HepG2 (cell line): ENCODE data around the gene MEAK7. TPM values are rescaled to one million over a fixed set of nuclear protein-coding genes. Genes with fewer than 3 reads are reported as not detected.

Experiments used
- ATAC-seq: fragments of 200-7000 bp; cut with Tn5 transposase; 3 replicates; pipeline ENCODE4 v1.9.1; 2020; ENCODE audit warnings: mild to moderate bottlenecking, moderate library complexity
- BruUV-seq: library from RNA; stranded (reverse); fragments of 400-500 nt; replicated peaks from 2 replicates; lab custom pipeline; 2021; lab: Mats Ljungman, UMichigan
- CTCF ChIA-PET: fragments of 300-600 bp; formaldehyde crosslinking; extraction: SDS; loops from one replicate; lab custom pipeline; 2021; ENCODE audit warnings: low total read pairs, inconsistent platforms, low intra/inter-chr PET ratio; lab: Yijun Ruan, JAX
- POLR2A ChIA-PET: fragments of 350-600 bp; sonication (Branson Sonifier 250); formaldehyde crosslinking; loops from one replicate; lab custom pipeline; 2020; ENCODE audit warnings: antibody characterized with exemption, inconsistent platforms; lab: Yijun Ruan, JAX
- DNase-seq: peaks from one replicate; pipeline ENCODE4 v3.0.0-alpha.2; 2015; ENCODE audit warnings: low spot score
- FAIRE-seq: peaks from 3 replicates; lab custom pipeline; 2011; peaks lifted over from hg19 to GRCh38; lab: Jason Lieb, UNC
- H2AFZ ChIP-seq: one replicate; pipeline ENCODE4 v1.6.1; 2011; ENCODE audit warnings: low read length, inconsistent platforms
- H3K27ac ChIP-seq: fragments of 300-600 bp; 3 replicates; pipeline ENCODE4 v1.8.0; 2011; ENCODE audit warnings: mixed run types, mild to moderate bottlenecking, mixed read lengths, low read length, inconsistent platforms; ENCODE audit not compliant: insufficient read depth; ENCODE audit errors: extremely low read length
- H3K27me3 ChIP-seq, 2 experiments: fragments of 200-600 bp in 1 of 2; 2 replicates in 1 of 2; 3 replicates in 1 of 2; pipeline versions ENCODE4 v1.6.0 to v1.8.0; 2011; ENCODE audit warnings: low read length in 2 of 2, mild to moderate bottlenecking in 2 of 2, moderate library complexity in 2 of 2, inconsistent platforms in 1 of 2; ENCODE audit not compliant: insufficient read depth in 2 of 2, control insufficient read depth in 1 of 2
- H3K36me3 ChIP-seq, 2 experiments: fragments of 200-600 bp in 1 of 2; replicated peaks in 1 of 2; 2 replicates in 1 of 2; 3 replicates in 1 of 2; pipeline versions ENCODE4 v1.5.1 to v1.8.0; 2011; ENCODE audit warnings: low read length in 2 of 2, inconsistent platforms in 1 of 2; ENCODE audit not compliant: insufficient read depth in 2 of 2, control insufficient read depth in 1 of 2
- H3K4me1 ChIP-seq: 2 replicates; pipeline ENCODE4 v1.5.1; 2012; ENCODE audit warnings: low read length, inconsistent platforms; ENCODE audit not compliant: insufficient read depth
- H3K4me2 ChIP-seq: 2 replicates; pipeline ENCODE4 v1.6.0; 2011; ENCODE audit warnings: low read depth, low read length, inconsistent platforms
- H3K4me3 ChIP-seq, 3 experiments: fragments of 200-600 bp in 1 of 3; sonication (generic), shearing (Covaris generic) in 1 of 3; replicated peaks in 1 of 3; 2 replicates each; pipeline ENCODE4 v1.5.1; 2011 to 2016; ENCODE audit warnings: low read length in 3 of 3, inconsistent platforms in 2 of 3, low read depth in 2 of 3, mild to moderate bottlenecking in 2 of 3, control low read depth in 1 of 3, mixed read lengths in 1 of 3; ENCODE audit not compliant: insufficient read depth in 1 of 3
- H3K79me2 ChIP-seq: one replicate; pipeline ENCODE4 v1.6.1; 2011; ENCODE audit warnings: low read length, inconsistent platforms; ENCODE audit not compliant: insufficient read depth
- H3K9ac ChIP-seq: 2 replicates; pipeline ENCODE4 v1.6.0; 2011; ENCODE audit warnings: mild to moderate bottlenecking, low read depth, low read length, inconsistent platforms; ENCODE audit not compliant: insufficient read depth
- H3K9me3 ChIP-seq: 2 replicates; pipeline ENCODE4 v1.5.1; 2012; ENCODE audit warnings: mild to moderate bottlenecking, low read length
- H4K20me1 ChIP-seq: 2 replicates; pipeline ENCODE4 v1.6.0; 2011; ENCODE audit warnings: inconsistent platforms, mild to moderate bottlenecking, low read length, moderate library complexity; ENCODE audit not compliant: insufficient read depth
- CCAR2 ChIP-seq: fragments of 200-400 bp; formaldehyde crosslinking; optimal IDR thresholded peaks from 2 replicates; pipeline ENCODE3; 2018; ENCODE audit warnings: low read depth, mild to moderate bottlenecking, low read length, moderate library complexity
- HMG20B ChIP-seq: conservative IDR thresholded peaks from 2 replicates; pipeline ENCODE4 v1.6.1; 2016; ENCODE audit warnings: missing genetic modification reagents, missing compliant biosample characterization
- HMGA1 ChIP-seq: sonication (generic); formaldehyde crosslinking; conservative IDR thresholded peaks from 2 replicates; pipeline ENCODE4 v1.4.0; 2020; ENCODE audit warnings: missing genetic modification reagents
- ISX ChIP-seq: sonication (generic); formaldehyde crosslinking; conservative IDR thresholded peaks from 2 replicates; pipeline ENCODE4 v1.5.0; 2020; ENCODE audit warnings: missing genetic modification reagents
- MED13 ChIP-seq: sonication (generic); formaldehyde crosslinking; IDR thresholded peaks from 2 replicates; pipeline ENCODE4 v1.5.0; 2020; ENCODE audit warnings: missing genetic modification reagents
- NFIB ChIP-seq: sonication (generic); formaldehyde crosslinking; IDR thresholded peaks from 2 replicates; pipeline ENCODE4 v1.9.0; 2021; ENCODE audit warnings: missing genetic modification reagents, mild to moderate bottlenecking, borderline replicate concordance
- NFIC ChIP-seq: IDR thresholded peaks from 2 replicates; pipeline ENCODE4 v1.6.1; 2012; ENCODE audit warnings: mild to moderate bottlenecking, low read length, inconsistent platforms
- RAD51 ChIP-seq: fragments of 450-650 bp; IDR thresholded peaks from 2 replicates; pipeline ENCODE4 v1.6.1; 2016; ENCODE audit warnings: borderline replicate concordance
- RELA ChIP-seq: sonication (generic); formaldehyde crosslinking; IDR thresholded peaks from 2 replicates; pipeline ENCODE4 v1.4.0; 2020; ENCODE audit warnings: missing genetic modification reagents
- RFX5 ChIP-seq: IDR thresholded peaks from 2 replicates; pipeline ENCODE4 v1.6.1; 2011; ENCODE audit warnings: low read depth, low read length, improper control_type of control experiment
- SIX1 ChIP-seq: sonication (generic); formaldehyde crosslinking; IDR thresholded peaks from 2 replicates; pipeline ENCODE4 v1.4.0; 2020; ENCODE audit warnings: missing genetic modification reagents, borderline replicate concordance
- TBX2 ChIP-seq: sonication (generic); formaldehyde crosslinking; IDR thresholded peaks from 2 replicates; pipeline ENCODE4 v1.5.0; 2020; ENCODE audit warnings: missing genetic modification reagents, mild to moderate bottlenecking, borderline replicate concordance
- TRIM24 ChIP-seq: sonication (generic); formaldehyde crosslinking; IDR thresholded peaks from 2 replicates; pipeline ENCODE4 v1.8.0; 2022; ENCODE audit warnings: mild to moderate bottlenecking, missing genetic modification reagents
- ZBTB21 ChIP-seq: sonication (generic); formaldehyde crosslinking; IDR thresholded peaks from 2 replicates; pipeline ENCODE4 v1.4.0; 2020; ENCODE audit warnings: missing genetic modification reagents
- ZBTB3 ChIP-seq: sonication (generic); formaldehyde crosslinking; IDR thresholded peaks from 2 replicates; pipeline ENCODE4 v1.4.0; 2020; ENCODE audit warnings: low read depth, mild to moderate bottlenecking, moderate library complexity, missing genetic modification reagents, borderline replicate concordance
- ZNF224 ChIP-seq: sonication (generic); formaldehyde crosslinking; IDR thresholded peaks from 2 replicates; pipeline ENCODE4 v1.5.0; 2020; ENCODE audit warnings: mild to moderate bottlenecking, missing genetic modification reagents
- ZNF7 ChIP-seq: IDR thresholded peaks from 2 replicates; pipeline ENCODE4 v1.6.1; 2016; ENCODE audit warnings: missing biosample characterization, missing genetic modification reagents
- ZNF773 ChIP-seq: sonication (generic); formaldehyde crosslinking; IDR thresholded peaks from 2 replicates; pipeline ENCODE4 v1.4.0; 2020; ENCODE audit warnings: missing genetic modification reagents, borderline replicate concordance
- WGBS: methylation state at CpG from one replicate; pipeline ENCODE4 v1.1.6; 2017; ENCODE audit warnings: low lambda C conversion rate; 5-methylcytosine and 5-hydroxymethylcytosine counted together
- in situ Hi-C: cut with HindIII; loops from 2 replicates; pipeline ENCODE4 v1.10.0; 2017; ENCODE audit warnings: low pct_unique_long_range_greater_than_20kb; ENCODE audit not compliant: extremely low pct_ligation_motif_present
- intact Hi-C: fragments of 100-400 bp; cut with micrococcal nuclease; formaldehyde crosslinking; loops from one replicate; pipeline ENCODE4 v1.10.0; 2022; ENCODE audit not compliant: unreplicated experiment
- polyA plus RNA-seq, 8 experiments: library from polyadenylated mRNA; depleted of rRNA in 3 of 8; stranded (reverse) in 7 of 8; unstranded in 1 of 8; fragments of >200 nt; fragmentation: Illumina TruSeq in 4 of 8; extraction: Trizol in 4 of 8; gene quantifications; 2 replicates each; pipeline versions ENCODE4 v1.2.1 to v1.2.3, GENCODE V29; 2011 to 2016; ENCODE audit warnings: low read depth in 4 of 8, missing spikeins in 1 of 8, mixed read lengths in 1 of 8; ENCODE audit not compliant: insufficient read depth in 1 of 8
- total RNA-seq, 5 experiments: library from RNA; depleted of rRNA; stranded (reverse); fragments of >200 nt; fragmentation: Illumina TruSeq; extraction: Trizol; gene quantifications; 2 replicates each; pipeline ENCODE4 v1.2.3, GENCODE V29; 2016; ENCODE audit warnings: low read depth in 1 of 5
- TF ChIP-seq, protein P1 (sequence below): sonication (generic); formaldehyde crosslinking; IDR thresholded peaks from 2 replicates; pipeline ENCODE4 v1.4.0; 2020; ENCODE audit warnings: mild to moderate bottlenecking, missing genetic modification reagents
- TF ChIP-seq, protein P2 (sequence below): sonication (generic); formaldehyde crosslinking; IDR thresholded peaks from 2 replicates; pipeline ENCODE4 v1.4.0; 2020; ENCODE audit warnings: missing genetic modification reagents, borderline replicate concordance

Gene MEAK7
- total and polyA plus RNA-seq, 2 of the 13 experiments (the other 11 are each of a cell fraction or from before 2014, with no cell fraction given) = 11.8 to 14.7 TPM

DNA sequence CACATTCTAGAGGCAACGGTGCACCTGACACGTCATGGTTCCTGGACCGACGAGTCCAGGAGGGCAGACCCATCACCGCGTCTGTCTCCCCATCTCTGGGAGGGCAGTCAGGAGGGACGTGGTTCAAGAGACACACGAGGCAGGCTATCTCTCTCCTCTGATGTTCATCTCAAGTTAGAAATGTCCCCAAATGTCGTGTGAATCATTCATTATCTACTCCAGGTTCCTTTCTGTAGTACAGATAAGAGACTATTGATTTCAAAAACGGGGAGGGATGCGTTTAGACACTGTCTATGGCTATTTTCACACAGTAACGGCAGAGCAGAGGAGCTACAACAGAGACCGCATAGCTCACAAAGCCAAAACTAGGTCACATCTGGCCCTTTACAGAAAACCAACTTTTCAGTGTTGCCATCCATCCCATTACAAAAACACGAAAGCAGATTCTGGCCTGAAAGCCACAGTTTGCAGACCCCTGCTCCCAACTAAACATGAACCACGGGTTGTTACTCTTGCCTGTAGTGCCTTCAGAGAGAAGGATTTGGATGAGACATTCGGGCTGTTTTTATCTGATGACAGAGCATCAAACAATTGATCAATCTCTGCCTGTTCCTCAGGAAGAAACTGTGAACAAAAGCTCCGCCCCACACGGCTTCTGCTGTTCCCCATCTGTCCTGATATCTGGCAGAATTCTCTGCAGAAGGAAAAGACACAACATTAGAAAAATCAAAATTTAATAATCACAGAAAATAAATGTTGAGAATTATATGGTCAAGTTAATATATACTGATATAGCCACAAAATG lies 6.8 kb downstream of the MEAK7 start (continued):
- TF ChIP-seq NFIB (no peak), ZBTB3 (CRISPR knock-in tag) (no peak)
- TF ChIP-seq, protein P1, sequence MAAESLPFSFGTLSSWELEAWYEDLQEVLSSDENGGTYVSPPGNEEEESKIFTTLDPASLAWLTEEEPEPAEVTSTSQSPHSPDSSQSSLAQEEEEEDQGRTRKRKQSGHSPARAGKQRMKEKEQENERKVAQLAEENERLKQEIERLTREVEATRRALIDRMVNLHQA (CRISPR knock-in tag) = no peak
- TF ChIP-seq, all 625 proteins: peak for 0

DNA sequence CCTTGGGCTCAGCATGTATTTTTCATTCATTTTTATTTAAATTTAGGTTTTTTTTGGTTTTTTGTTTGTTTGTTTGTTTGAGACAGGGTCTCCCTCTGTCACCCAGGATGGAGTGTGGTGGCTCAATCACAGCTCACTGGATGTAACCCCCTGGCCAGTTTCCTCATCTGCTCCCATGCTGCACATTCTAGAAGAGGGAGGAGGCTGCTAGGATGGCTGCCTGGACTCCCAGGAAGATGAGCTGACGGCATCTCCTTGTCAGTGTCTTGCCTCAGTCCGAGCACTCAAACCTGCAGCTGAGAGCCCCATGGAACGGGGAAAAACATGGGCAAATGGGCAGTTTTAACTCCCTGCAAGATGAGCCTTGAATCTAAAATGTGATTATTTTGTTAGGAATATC lies 7.5 kb downstream of the MEAK7 start:
- POLR2A ChIA-PET = no interaction called here
- CTCF ChIA-PET = no interaction called here
- Histone ChIP-seq H3K79me2 (no peaks in the 10 kb centered on the region), H3K9me3 (0 out of 2 replicates have a peak, but pooled peaks cover 7% of the 10 kb centered on the region), H3K4me1 (no peaks in the 10 kb centered on the region), H3K36me3 (peaks cover 6 to 24% of the 10 kb centered on the region in 2 experiments; a peak in 3 of 5 replicates), H4K20me1 (no peaks in the 10 kb centered on the region), H2AFZ (no peak overlapping the region), H3K4me3 (no peak overlapping the region), H3K27ac (no peak overlapping the region), H3K4me2 (no peak overlapping the region), H3K9ac (no peak overlapping the region), H3K27me3 (no peaks in the 10 kb centered on the region)
- intact Hi-C loops = no loop called here
- BruUV-seq = no TSS peak
- WGBS = 98% methylated on average over 3 of the region's 3 CpGs
- in situ Hi-C loops = no loop called here
- DNase-seq (no peak), ATAC-seq (no peak), FAIRE-seq (no peak)
- TF ChIP-seq NFIC = no peak
- TF ChIP-seq ISX (CRISPR knock-in tag) = no peak
- TF ChIP-seq TBX2 (CRISPR knock-in tag) = no peak
- TF ChIP-seq HMG20B (CRISPR knock-in tag) = no peak
- no peak for TF ChIP-seq MED13 (CRISPR knock-in tag)
- TF ChIP-seq RAD51 = no peak
- no peak for TF ChIP-seq ZNF773 (CRISPR knock-in tag)
- TF ChIP-seq CCAR2 = no peak
- TF ChIP-seq HMGA1 = no peak
- TF ChIP-seq ZBTB21 (CRISPR knock-in tag) = no peak
- TF ChIP-seq RFX5 = no peak
- no peak for TF ChIP-seq RELA
- TF ChIP-seq, protein P2, sequence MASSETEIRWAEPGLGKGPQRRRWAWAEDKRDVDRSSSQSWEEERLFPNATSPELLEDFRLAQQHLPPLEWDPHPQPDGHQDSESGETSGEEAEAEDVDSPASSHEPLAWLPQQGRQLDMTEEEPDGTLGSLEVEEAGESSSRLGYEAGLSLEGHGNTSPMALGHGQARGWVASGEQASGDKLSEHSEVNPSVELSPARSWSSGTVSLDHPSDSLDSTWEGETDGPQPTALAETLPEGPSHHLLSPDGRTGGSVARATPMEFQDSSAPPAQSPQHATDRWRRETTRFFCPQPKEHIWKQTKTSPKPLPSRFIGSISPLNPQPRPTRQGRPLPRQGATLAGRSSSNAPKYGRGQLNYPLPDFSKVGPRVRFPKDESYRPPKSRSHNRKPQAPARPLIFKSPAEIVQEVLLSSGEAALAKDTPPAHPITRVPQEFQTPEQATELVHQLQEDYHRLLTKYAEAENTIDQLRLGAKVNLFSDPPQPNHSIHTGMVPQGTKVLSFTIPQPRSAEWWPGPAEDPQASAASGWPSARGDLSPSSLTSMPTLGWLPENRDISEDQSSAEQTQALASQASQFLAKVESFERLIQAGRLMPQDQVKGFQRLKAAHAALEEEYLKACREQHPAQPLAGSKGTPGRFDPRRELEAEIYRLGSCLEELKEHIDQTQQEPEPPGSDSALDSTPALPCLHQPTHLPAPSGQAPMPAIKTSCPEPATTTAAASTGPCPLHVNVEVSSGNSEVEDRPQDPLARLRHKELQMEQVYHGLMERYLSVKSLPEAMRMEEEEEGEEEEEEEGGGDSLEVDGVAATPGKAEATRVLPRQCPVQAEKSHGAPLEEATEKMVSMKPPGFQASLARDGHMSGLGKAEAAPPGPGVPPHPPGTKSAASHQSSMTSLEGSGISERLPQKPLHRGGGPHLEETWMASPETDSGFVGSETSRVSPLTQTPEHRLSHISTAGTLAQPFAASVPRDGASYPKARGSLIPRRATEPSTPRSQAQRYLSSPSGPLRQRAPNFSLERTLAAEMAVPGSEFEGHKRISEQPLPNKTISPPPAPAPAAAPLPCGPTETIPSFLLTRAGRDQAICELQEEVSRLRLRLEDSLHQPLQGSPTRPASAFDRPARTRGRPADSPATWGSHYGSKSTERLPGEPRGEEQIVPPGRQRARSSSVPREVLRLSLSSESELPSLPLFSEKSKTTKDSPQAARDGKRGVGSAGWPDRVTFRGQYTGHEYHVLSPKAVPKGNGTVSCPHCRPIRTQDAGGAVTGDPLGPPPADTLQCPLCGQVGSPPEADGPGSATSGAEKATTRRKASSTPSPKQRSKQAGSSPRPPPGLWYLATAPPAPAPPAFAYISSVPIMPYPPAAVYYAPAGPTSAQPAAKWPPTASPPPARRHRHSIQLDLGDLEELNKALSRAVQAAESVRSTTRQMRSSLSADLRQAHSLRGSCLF (CRISPR knock-in tag) = no peak
- no peak for TF ChIP-seq SIX1
- no peak for TF ChIP-seq ZNF7 (CRISPR knock-in tag)
- no peak for TF ChIP-seq ZNF224 (CRISPR knock-in tag)
- TF ChIP-seq TRIM24 (CRISPR knock-in tag) = no peak
